Dedifferentiated amniotic fluid mesenchymal stem cell (primary cell): Measurements from ENCODE around the gene SYT1.

ENCODE experiments used
- DNase-seq: peaks from one replicate; pipeline ENCODE4 v3.0.0-alpha.2; 2016; ENCODE audit errors: extremely low spot score

The SYT1 gene

GRCh38 chr12:79056775-79057174 lies 192.2 kb downstream of the SYT1 start:
- no peak for DNase-seq

GRCh38 chr12:79057540-79057939 lies 193.0 kb downstream of the SYT1 start:
- no peak for DNase-seq

GRCh38 chr12:79058342-79058741 lies 193.8 kb downstream of the SYT1 start:
- no peak for DNase-seq

GRCh38 chr12:79059557-79059956 lies 195.0 kb downstream of the SYT1 start:
- DNase-seq: no peak

GRCh38 chr12:79063258-79063657 lies 198.7 kb downstream of the SYT1 start:
- DNase-seq: no peak

GRCh38 chr12:79067977-79068376 lies 203.4 kb downstream of the SYT1 start:
- no peak for DNase-seq

- no peak for DNase-seq
Measured at GRCh38 chr12:79069009-79069408, 204.4 kb downstream of the SYT1 start.

GRCh38 chr12:79071498-79071897 lies 206.9 kb downstream of the SYT1 start:
- DNase-seq: no peak

- no peak for DNase-seq
Measured at GRCh38 chr12:79073506-79073905, 208.9 kb downstream of the SYT1 start.

- no peak for DNase-seq
Measured at GRCh38 chr12:79082595-79082994, 218.0 kb downstream of the SYT1 start.

- DNase-seq: no peak
Measured at GRCh38 chr12:79083181-79083580, 218.6 kb downstream of the SYT1 start.

GRCh38 chr12:79085106-79085682 lies 220.6 kb downstream of the SYT1 start:
- no peak for DNase-seq

- no peak for DNase-seq
Measured at GRCh38 chr12:79086541-79087296, 222.1 kb downstream of the SYT1 start.

GRCh38 chr12:79098530-79098929 lies 234.0 kb downstream of the SYT1 start:
- DNase-seq: no peak

- no peak for DNase-seq
Measured at GRCh38 chr12:79108962-79109361, 244.4 kb downstream of the SYT1 start.

GRCh38 chr12:79114896-79115295 lies 250.3 kb downstream of the SYT1 start:
- DNase-seq: no peak

GRCh38 chr12:79115743-79116142 lies 251.2 kb downstream of the SYT1 start:
- no peak for DNase-seq

- DNase-seq: no peak
Measured at GRCh38 chr12:79119796-79120195, 255.2 kb downstream of the SYT1 start.

- no peak for DNase-seq
Measured at GRCh38 chr12:79121486-79121885, 256.9 kb downstream of the SYT1 start.

- no peak for DNase-seq
Measured at GRCh38 chr12:79124385-79124784, 259.8 kb downstream of the SYT1 start.

- DNase-seq: no peak
Measured at GRCh38 chr12:79125358-79125757, 260.8 kb downstream of the SYT1 start.

- DNase-seq: peak; percentile 26
Measured at GRCh38 chr12:79127271-79127751, 262.7 kb downstream of the SYT1 start.

GRCh38 chr12:79128956-79129355 lies 264.4 kb downstream of the SYT1 start:
- DNase-seq: no peak

- DNase-seq: no peak
Measured at GRCh38 chr12:79138872-79139271, 274.3 kb downstream of the SYT1 start.
